ENCODE results near the gene FPR2. TPM values are rescaled to one million over a fixed set of nuclear protein-coding genes. Genes with fewer than 3 reads are reported as not detected.
A peak's percentile ranks its signal among the peaks of the same experiment; 100 is the strongest.
"Not testable (repeated sequence)": the region's sequence is repeated elsewhere in the genome, so short reads cannot be mapped to it uniquely, and the experiment has no call there.

Gene FPR2
- total RNA-seq, 1 donor from 2014 or later = not detected

DNA sequence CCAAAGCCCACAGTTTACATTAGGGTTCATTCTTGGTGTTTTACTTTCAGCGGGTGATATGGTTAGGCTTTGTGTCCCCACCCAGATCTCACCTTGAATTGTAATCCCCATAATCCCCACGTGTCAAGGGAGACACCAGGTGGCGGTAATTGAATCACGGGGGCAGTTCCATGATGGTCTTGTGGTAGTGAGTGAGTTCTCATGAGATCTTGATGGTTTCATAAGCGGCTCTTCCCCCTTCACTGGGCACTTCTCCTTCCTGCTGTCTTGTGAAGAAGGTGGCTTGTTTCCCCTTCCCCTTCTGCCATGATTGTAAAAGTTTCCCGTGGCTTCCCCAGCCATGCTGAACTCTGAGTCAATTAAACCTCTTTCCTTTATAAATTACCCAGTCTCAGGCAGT is 12.0 kb downstream of the FPR2 start:
- Mint-ChIP-seq H3K27ac (ENCODE audit: unreplicated experiment) (no peak overlapping the region), H3K9me3 (ENCODE audit: low read depth) (no peaks in the 10 kb centered on the region), H3K36me3 (ENCODE audit: low read depth) (no peaks in the 10 kb centered on the region), H3K4me3 (ENCODE audit: unreplicated experiment) (no peak overlapping the region), H3K27me3 (ENCODE audit: low read depth) (peaks cover 14% of the 10 kb centered on the region), H3K4me1 (ENCODE audit: low read depth) (peaks cover 4% of the 10 kb centered on the region)
- TF ChIP-seq, protein P1, sequence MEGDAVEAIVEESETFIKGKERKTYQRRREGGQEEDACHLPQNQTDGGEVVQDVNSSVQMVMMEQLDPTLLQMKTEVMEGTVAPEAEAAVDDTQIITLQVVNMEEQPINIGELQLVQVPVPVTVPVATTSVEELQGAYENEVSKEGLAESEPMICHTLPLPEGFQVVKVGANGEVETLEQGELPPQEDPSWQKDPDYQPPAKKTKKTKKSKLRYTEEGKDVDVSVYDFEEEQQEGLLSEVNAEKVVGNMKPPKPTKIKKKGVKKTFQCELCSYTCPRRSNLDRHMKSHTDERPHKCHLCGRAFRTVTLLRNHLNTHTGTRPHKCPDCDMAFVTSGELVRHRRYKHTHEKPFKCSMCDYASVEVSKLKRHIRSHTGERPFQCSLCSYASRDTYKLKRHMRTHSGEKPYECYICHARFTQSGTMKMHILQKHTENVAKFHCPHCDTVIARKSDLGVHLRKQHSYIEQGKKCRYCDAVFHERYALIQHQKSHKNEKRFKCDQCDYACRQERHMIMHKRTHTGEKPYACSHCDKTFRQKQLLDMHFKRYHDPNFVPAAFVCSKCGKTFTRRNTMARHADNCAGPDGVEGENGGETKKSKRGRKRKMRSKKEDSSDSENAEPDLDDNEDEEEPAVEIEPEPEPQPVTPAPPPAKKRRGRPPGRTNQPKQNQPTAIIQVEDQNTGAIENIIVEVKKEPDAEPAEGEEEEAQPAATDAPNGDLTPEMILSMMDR (IDR thresholded peaks at IDR 0.05) = no peak
- DNase-seq (ENCODE audit: low spot score) = no peak

DNA sequence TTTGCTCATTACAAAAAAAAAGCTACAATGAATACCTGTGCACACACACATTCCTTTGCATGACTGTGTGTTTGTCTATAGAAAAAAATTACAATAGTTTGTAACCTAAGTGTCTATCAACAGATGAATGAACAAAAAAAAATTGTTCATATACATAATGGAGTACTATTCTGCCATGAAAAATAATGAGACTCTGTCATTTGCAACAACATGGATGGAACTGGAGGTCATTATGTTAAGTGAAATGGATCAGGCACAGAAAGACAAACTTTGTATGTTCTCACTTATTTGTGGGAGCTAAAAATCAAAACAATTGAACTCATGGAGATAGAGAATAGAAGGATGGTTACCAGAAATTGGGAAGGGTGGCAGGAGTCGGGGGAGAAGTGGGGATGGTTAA is 15.6 kb downstream of the FPR2 start:
- H3K27ac Mint-ChIP-seq (ENCODE audit: unreplicated experiment); H3K4me1 Mint-ChIP-seq (ENCODE audit: low read depth); H3K36me3 Mint-ChIP-seq (ENCODE audit: low read depth); DNase-seq (ENCODE audit: low spot score); H3K9me3 Mint-ChIP-seq (ENCODE audit: low read depth); H3K4me3 Mint-ChIP-seq (ENCODE audit: unreplicated experiment): not testable (repeated sequence)
- H3K27me3 Mint-ChIP-seq (ENCODE audit: low read depth) = peaks cover 26% of the 10 kb centered on the region

DNA sequence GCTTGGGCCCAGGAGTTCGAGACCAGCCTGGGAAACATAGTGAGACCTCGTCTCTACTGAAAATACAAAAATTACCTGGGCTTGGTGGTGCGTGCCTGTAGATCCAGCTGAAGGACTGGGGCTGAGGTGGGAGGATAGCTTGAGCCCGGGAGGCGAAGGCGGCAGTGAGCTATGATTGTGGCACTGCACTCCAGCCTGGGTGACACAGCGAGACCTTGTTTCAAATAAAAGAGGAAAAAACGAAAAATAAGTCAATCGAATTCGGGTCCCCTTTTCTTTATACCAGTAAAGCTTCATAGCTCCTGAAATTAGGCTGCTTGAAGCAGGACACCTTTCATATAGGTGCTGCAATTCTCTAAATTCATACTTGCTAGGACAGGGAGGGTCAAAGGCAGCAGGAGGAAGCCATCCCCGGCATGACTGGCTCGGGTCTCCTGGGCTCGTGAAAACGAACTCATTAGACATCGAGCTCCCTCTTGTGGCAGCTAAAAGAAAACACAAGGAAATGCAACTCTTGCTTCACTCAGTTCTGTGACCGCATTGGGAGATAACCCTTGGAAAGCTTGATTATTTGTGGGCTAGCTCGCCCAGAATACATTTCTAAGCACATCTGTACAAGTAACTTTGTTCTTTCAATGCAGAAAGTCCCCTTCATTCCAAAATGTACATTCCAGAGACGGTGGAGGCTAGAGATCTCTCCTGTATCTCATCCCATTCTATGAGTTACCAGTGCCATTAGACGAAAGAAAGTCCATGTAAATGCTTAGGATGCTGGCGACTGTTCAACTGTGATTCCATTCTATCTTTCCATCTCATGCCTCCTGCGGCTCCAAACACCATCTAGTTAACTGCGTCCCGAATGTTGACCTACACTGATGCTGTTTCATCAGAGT is 16.8 kb downstream of the FPR2 start:
- H3K27ac Mint-ChIP-seq (ENCODE audit: unreplicated experiment) = no peak overlapping the region
- no peaks in the 10 kb centered on the region for H3K36me3 Mint-ChIP-seq (ENCODE audit: low read depth)
- TF ChIP-seq, protein P1 (IDR thresholded peaks at IDR 0.05) = peak; percentile 89
- peaks cover 30% of the 10 kb centered on the region for H3K27me3 Mint-ChIP-seq (ENCODE audit: low read depth)
- H3K4me3 Mint-ChIP-seq (ENCODE audit: unreplicated experiment) = no peak overlapping the region
- H3K4me1 Mint-ChIP-seq (ENCODE audit: low read depth) = peaks cover 4% of the 10 kb centered on the region
- no peaks in the 10 kb centered on the region for H3K9me3 Mint-ChIP-seq (ENCODE audit: low read depth)
- DNase-seq (ENCODE audit: low spot score) = no peak

DNA sequence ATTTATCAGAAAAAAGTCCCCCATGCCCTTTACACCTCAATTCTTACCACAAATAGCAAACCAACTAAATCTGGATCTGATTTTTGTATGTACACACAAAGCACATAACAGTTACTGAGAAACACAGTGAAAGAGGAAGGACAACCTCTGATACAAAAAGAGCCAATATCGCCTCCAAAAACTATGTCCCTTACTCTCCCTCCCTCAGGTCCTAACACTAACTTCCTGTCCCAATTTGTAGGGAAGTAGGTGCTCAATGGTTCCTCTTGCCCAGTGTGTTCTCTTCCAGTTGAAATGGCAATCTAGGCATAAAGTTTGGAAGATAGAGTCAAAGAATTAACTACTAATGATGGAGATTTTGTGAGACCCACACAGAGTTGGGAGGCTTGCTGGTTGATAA is 18.2 kb downstream of the FPR2 start:
- Mint-ChIP-seq H3K27ac (ENCODE audit: unreplicated experiment) (no peak overlapping the region), H3K27me3 (ENCODE audit: low read depth) (peaks cover 30% of the 10 kb centered on the region), H3K4me3 (ENCODE audit: unreplicated experiment) (no peak overlapping the region), H3K4me1 (ENCODE audit: low read depth) (peaks cover 4% of the 10 kb centered on the region), H3K9me3 (ENCODE audit: low read depth) (no peaks in the 10 kb centered on the region), H3K36me3 (ENCODE audit: low read depth) (no peaks in the 10 kb centered on the region)
- no peak for DNase-seq (ENCODE audit: low spot score)
- TF ChIP-seq, protein P1 (IDR thresholded peaks at IDR 0.05) = no peak

DNA sequence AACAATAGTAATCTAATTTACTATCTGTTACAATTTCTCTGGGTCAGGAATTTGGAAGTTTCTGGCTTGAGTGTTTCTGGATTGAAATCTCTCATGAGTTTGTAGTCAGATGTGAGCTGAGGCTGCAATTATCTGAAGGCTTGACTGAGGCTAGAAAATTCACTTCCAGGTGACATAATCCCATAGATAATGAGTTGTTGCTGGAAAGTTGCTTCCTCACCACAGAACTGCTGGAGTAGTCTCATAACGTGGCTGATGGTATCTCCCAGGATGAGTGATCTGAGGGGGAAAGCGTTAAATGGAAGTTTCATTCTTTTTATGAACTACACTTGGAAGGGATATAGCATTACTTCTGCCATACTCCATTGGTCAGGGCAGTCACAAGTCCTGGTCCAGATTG is 18.7 kb downstream of the FPR2 start:
- DNase-seq (ENCODE audit: low spot score) = no peak
- Mint-ChIP-seq H3K27me3 (ENCODE audit: low read depth) (peaks cover 28% of the 10 kb centered on the region), H3K9me3 (ENCODE audit: low read depth) (no peaks in the 10 kb centered on the region), H3K4me1 (ENCODE audit: low read depth) (peaks cover 4% of the 10 kb centered on the region), H3K36me3 (ENCODE audit: low read depth) (no peaks in the 10 kb centered on the region), H3K4me3 (ENCODE audit: unreplicated experiment) (no peak overlapping the region), H3K27ac (ENCODE audit: unreplicated experiment) (no peak overlapping the region)
- TF ChIP-seq, protein P1 (IDR thresholded peaks at IDR 0.05) = no peak

DNA sequence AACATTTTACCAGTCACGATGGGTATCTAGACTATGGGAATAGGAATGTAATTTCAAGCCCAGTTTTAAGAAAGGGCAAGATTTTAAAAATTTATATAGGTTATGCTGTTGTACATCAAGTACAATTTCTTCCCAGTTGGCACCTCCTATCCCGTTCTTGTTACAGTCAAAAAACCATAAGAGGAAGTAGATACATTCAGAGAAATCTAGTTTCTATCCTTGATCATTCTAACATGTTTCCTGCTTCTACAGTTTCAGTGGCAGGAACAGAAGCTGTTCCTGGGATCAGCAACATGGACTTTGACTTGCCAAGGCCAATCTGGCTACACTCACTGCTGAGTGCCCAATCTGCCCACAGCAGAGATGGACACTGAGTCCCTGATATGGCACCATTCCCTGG is 19.3 kb downstream of the FPR2 start:
- TF ChIP-seq, protein P1 (IDR thresholded peaks at IDR 0.05) = no peak
- H3K9me3 Mint-ChIP-seq (ENCODE audit: low read depth) = no peaks in the 10 kb centered on the region
- no peaks in the 10 kb centered on the region for H3K36me3 Mint-ChIP-seq (ENCODE audit: low read depth)
- H3K4me3 Mint-ChIP-seq (ENCODE audit: unreplicated experiment) = no peak overlapping the region
- no peak for DNase-seq (ENCODE audit: low spot score)
- peaks cover 4% of the 10 kb centered on the region for H3K4me1 Mint-ChIP-seq (ENCODE audit: low read depth)
- no peak overlapping the region for H3K27ac Mint-ChIP-seq (ENCODE audit: unreplicated experiment)
- peaks cover 23% of the 10 kb centered on the region for H3K27me3 Mint-ChIP-seq (ENCODE audit: low read depth)
